Astrocyte of the cerebellum (primary cell): ENCODE results near the gene HERC5.

Experiments used
- DNase-seq: peaks from one replicate; pipeline ENCODE4 v3.0.0-alpha.2; 2011; ENCODE audit warnings: low read depth
- H3K4me3 ChIP-seq: 2 replicates; pipeline ENCODE4 v1.5.1; 2011; ENCODE audit warnings: mild to moderate bottlenecking, low read depth, low read length, moderate library complexity
- in situ Hi-C: cut with HindIII; loops from 2 replicates; pipeline ENCODE4 v1.10.0; 2017; ENCODE audit warnings: low sequenced_read_pairs
- TF ChIP-seq, protein P1 (sequence below): IDR thresholded peaks from 2 replicates; pipeline ENCODE4 v1.5.1; 2012; ENCODE audit warnings: low read length, low read depth, moderate library complexity, mild to moderate bottlenecking; ENCODE audit errors: missing control alignments

HERC5 gene

DNA sequence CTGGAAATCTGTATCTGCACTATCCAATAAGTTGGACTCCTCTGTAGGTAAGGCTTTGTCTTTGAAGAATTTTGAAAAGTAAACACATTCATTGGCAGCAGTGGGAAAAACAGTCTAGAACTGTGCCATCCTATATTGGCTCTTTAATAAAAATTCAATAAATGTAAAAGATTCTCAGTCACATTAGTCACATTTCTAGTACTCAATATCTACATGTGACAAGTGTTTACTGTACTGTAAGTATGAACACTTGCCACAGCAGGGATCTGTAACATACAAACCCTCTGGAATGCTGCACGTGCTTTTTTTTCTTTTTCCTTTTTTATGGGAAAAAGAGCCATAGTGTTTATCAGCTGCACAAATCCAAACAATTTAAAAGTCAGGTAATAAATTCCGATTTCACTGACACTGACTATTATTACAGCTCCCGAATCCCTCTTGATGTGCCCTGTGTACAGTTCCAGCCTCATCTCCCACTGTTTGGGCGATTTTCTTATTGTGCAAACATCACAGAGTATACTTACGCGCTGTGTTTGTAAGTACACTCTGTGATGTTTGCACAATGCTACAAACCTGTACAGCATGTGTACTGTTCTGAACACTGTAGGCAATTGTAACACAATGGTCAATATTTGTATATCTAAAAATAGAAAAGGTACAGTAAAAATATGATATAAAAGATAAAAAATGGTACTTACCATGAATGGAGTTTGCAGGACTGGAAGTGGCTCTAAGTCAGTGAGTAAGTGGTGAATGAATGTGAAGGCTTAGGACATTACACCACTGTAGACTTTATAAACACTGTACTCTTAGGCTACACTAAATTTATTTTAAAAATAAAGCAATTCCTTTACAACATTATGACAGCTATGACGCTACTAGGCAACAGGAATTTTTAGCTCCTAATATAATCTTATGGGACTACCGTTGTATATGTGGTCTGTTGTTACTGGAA is 57.9 kb downstream of the HERC5 start:
- in situ Hi-C loops, result loop anchor here (25.0 kb wide), 2 partner anchors 153 to 478 kb away; no protein-coding TSS in a partner anchor
- no peak overlapping the region for H3K4me3 ChIP-seq
- TF ChIP-seq, protein P1, sequence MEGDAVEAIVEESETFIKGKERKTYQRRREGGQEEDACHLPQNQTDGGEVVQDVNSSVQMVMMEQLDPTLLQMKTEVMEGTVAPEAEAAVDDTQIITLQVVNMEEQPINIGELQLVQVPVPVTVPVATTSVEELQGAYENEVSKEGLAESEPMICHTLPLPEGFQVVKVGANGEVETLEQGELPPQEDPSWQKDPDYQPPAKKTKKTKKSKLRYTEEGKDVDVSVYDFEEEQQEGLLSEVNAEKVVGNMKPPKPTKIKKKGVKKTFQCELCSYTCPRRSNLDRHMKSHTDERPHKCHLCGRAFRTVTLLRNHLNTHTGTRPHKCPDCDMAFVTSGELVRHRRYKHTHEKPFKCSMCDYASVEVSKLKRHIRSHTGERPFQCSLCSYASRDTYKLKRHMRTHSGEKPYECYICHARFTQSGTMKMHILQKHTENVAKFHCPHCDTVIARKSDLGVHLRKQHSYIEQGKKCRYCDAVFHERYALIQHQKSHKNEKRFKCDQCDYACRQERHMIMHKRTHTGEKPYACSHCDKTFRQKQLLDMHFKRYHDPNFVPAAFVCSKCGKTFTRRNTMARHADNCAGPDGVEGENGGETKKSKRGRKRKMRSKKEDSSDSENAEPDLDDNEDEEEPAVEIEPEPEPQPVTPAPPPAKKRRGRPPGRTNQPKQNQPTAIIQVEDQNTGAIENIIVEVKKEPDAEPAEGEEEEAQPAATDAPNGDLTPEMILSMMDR, result no peak
- DNase-seq, result no peak

DNA sequence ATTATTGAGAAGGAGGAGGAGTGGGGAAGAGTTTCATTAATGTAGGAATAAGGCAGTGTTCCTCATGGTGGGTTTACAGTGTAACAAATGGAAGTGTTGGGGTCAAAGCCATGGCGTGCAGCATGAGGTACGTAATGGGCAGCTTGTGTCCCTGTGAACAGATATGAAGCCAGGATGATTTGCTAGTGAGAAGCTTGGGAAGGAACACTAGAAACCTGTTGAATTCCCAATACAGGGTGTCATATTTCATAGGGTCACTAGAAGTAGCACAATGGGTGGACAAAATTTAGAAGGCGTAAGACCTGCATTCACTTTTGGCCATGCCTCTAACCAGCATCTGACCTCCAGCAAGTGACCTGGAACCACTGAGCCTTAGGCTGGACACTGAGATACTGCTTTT is 59.8 kb downstream of the HERC5 start:
- in situ Hi-C loops, result loop anchor here (25.0 kb wide), 2 partner anchors 154 to 479 kb away; no protein-coding TSS in a partner anchor
- TF ChIP-seq, protein P1, result no peak
- no peak for DNase-seq

DNA sequence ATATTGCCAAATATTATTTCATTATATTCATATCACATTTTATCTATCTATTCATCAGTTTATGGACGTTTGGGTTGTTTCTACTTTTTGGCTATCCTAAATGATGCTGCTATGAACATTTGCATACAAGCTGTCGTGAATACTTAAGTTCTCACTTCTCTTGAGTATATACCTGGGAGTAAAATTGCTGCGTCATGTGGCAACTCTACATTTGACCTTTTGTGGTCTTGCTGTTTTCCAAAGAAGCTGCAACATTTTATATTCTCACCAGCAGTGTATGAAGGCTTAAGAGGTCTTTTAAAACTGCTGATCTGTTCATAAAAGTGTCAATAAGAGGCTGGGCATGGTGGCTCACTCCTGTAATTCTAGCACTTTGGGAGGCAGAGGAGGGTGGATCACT is 60.9 kb downstream of the HERC5 start:
- TF ChIP-seq, protein P1, result no peak
- in situ Hi-C loops, result loop anchor here (25.0 kb wide), 2 partner anchors 156 to 481 kb away; no protein-coding TSS in a partner anchor
- DNase-seq, result no peak
- H3K4me3 ChIP-seq, result no peak overlapping the region

More for the DNA sequence above, 59.8 kb downstream of the HERC5 start:
- H3K4me3 ChIP-seq, result no peak overlapping the region

DNA sequence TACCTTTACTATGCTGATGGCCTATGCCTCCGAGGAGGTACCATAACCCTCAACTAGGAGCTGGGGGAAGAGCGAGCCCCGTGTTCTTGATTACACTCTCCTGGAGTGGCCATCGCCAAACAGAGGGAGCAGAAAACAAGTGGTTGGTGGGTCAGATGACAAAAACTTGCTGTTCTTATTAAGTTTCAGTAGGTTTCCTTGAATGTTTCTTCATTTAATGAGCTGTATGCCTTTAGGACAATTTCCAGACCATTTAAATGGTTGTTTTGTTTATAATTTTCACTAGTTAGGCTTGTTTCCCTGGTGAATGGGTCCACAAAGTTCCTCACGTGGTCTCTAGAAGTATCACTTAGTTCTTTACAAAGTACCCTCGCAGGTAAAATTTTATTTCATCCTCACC is 62.0 kb downstream of the HERC5 start:
- TF ChIP-seq, protein P1, result no peak
- H3K4me3 ChIP-seq, result no peak overlapping the region
- in situ Hi-C loops, result loop anchor here (25.0 kb wide), 2 partner anchors 157 to 482 kb away; no protein-coding TSS in a partner anchor
- DNase-seq, result no peak

DNA sequence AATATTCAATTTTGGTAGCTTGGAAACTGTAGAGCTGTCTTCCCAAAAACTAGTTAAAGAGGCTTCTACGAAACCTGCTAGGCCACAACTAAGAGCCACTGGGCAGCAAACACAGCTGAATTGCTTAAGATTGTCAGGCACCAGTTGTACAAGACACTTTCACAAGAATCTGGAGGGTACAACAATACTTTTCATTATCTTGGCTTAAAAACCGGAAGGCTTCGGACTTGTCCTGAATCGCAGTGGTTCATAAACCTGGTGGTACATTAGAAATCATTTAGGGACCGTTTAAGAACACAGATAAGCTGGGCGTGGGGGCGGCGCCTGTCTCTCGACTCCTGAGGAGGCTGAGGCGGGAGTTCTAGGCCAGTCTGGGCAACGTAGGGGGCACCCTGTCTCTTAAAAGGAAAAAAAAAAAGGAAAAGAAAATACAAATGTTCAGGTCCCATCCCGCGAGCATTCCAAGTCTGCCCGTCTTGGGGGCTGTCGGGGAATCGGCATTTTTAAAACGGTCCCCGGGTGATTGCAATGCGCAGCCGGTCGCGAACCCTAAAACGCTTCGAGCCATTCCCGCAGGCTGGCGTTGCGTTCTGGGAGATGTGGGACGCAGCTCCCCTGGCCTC is 65.9 kb downstream of the HERC5 start:
- DNase-seq, result no peak
- in situ Hi-C loops, result loop anchor here (25.0 kb wide), 2 partner anchors 161 to 486 kb away; no protein-coding TSS in a partner anchor

More for the DNA sequence above, 65.9 kb downstream of the HERC5 start:
- peak overlapping the region; percentile 66 for H3K4me3 ChIP-seq
- TF ChIP-seq, protein P1, result no peak
